ENCODE measurements around the gene MOB4.

MOB4 gene

DNA sequence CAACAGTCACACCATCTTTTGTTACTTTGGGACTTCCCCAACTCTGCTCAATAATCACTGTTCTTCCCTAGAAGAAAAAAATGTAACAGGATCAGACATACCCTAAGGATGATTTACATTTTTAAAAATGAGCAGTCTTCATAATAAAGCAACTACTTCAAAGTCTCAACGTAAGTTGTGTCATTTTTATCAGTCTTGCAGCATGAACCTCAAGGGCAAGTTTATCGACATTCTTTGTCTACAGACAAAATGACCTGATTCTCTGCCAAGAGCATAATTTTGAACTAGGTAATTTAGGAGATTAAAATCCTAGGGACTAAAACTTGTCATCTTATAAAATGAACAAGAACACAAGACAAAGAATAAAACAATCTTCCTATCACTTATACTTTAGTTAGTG lies 18.5 kb upstream of the MOB4 start:
- H3K27ac ChIP-seq (ENCODE audit: insufficient read depth, low read length, poor library complexity, severe bottlenecking): no peak overlapping the region
- H3K36me3 ChIP-seq (ENCODE audit: control insufficient read depth, insufficient read depth, low read length): peaks cover 36% of the 10 kb centered on the region

DNA sequence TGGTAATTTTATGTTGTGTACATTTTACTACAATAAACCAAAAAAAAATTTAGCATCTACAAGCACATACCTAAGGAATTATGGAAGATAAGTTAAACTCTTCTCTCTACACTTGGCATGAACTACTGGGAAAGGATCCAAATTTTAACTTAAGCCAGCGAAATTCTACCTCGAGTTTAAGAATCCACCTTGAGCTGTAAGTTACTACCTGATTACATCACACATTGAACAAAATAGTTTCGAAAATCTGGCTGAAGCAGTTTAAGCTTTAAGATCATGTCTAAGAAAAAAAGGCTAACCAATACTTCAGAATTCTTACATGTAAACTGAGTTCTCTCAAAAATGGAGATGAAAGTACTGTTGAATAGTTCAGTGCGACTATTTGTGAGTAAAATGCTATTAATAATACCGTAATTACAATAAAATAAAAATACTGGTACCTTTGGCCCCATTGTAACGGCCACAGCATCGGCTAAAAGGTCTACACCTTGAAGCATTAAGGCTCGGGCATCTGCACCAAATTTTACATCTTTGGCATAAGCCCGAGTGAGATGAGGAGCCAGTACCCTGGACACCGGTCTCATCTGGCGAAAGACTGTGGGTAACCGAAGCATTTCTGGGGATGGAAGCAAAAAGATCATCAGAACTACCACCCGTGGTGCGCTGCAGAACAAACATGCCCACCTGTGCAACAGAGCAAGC lies 17.5 kb upstream of the MOB4 start:
- peak overlapping the region; percentile 83 for H3K4me3 ChIP-seq (ENCODE audit: insufficient read depth, low read depth, low read length, poor library complexity, severe bottlenecking)
- H3K4me1 ChIP-seq (ENCODE audit: control insufficient read depth, insufficient read depth, low read length, poor library complexity, severe bottlenecking): peaks cover 23% of the 10 kb centered on the region
- peaks cover 26% of the 10 kb centered on the region for H3K36me3 ChIP-seq (ENCODE audit: control insufficient read depth, insufficient read depth, low read length)
- peak overlapping the region; percentile 89 for H3K27ac ChIP-seq (ENCODE audit: insufficient read depth, low read length, poor library complexity, severe bottlenecking)
- H3K9me3 ChIP-seq (ENCODE audit: control insufficient read depth, low read length): no peaks in the 10 kb centered on the region
- no peak for DNase-seq
- H3K27me3 ChIP-seq (replicated peaks; ENCODE audit: control insufficient read depth, insufficient read depth, low read length, poor library complexity, severe bottlenecking): no peaks in the 10 kb centered on the region

More for the DNA sequence above, 18.5 kb upstream of the MOB4 start:
- no peak for DNase-seq
- H3K4me3 ChIP-seq (ENCODE audit: insufficient read depth, low read depth, low read length, poor library complexity, severe bottlenecking): no peak overlapping the region
- no peaks in the 10 kb centered on the region for H3K9me3 ChIP-seq (ENCODE audit: control insufficient read depth, low read length)
- peaks cover 23% of the 10 kb centered on the region for H3K4me1 ChIP-seq (ENCODE audit: control insufficient read depth, insufficient read depth, low read length, poor library complexity, severe bottlenecking)
- H3K27me3 ChIP-seq (replicated peaks; ENCODE audit: control insufficient read depth, insufficient read depth, low read length, poor library complexity, severe bottlenecking): no peaks in the 10 kb centered on the region

DNA sequence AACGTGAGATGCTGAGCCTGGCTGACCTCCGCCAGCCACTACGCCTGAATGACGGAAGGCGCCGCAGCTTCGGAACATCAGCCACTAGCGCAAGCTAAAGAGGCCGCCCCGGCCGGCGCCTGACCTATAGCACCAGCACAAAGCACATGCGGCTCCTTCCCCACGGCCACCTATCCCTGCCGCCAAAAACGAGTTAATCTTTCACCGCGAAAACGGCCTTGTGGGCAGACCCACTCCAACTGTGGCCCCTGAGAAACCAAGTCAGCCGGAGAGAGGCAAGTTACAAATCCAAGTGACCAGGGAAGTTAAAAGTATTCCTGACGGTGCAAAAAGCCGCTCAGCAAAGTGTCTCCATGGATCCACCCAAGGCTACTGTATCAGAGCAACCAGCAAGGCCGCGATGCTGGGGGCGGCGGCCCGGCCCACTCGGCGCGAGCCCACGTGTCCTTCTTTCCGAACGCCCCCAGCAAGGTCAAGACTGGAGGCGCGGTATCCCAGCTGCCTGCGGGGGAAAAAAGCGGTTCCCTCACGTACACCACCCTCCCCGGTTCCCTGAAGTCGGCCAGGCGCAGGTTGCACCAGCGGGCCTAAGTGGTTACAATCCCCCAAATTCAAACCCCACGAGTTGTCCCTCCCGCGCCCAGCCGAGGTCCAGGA lies 16.8 kb upstream of the MOB4 start:
- H3K36me3 ChIP-seq (ENCODE audit: control insufficient read depth, insufficient read depth, low read length): peaks cover 21% of the 10 kb centered on the region
- peak; percentile 16 to 36 (median 18) for DNase-seq
- H3K4me3 ChIP-seq (ENCODE audit: insufficient read depth, low read depth, low read length, poor library complexity, severe bottlenecking): peak overlapping the region; percentile 83
- peak overlapping the region; percentile 89 for H3K27ac ChIP-seq (ENCODE audit: insufficient read depth, low read length, poor library complexity, severe bottlenecking)
- no peaks in the 10 kb centered on the region for H3K27me3 ChIP-seq (replicated peaks; ENCODE audit: control insufficient read depth, insufficient read depth, low read length, poor library complexity, severe bottlenecking)
- H3K4me1 ChIP-seq (ENCODE audit: control insufficient read depth, insufficient read depth, low read length, poor library complexity, severe bottlenecking): peaks cover 23% of the 10 kb centered on the region
- H3K9me3 ChIP-seq (ENCODE audit: control insufficient read depth, low read length): no peaks in the 10 kb centered on the region

DNA sequence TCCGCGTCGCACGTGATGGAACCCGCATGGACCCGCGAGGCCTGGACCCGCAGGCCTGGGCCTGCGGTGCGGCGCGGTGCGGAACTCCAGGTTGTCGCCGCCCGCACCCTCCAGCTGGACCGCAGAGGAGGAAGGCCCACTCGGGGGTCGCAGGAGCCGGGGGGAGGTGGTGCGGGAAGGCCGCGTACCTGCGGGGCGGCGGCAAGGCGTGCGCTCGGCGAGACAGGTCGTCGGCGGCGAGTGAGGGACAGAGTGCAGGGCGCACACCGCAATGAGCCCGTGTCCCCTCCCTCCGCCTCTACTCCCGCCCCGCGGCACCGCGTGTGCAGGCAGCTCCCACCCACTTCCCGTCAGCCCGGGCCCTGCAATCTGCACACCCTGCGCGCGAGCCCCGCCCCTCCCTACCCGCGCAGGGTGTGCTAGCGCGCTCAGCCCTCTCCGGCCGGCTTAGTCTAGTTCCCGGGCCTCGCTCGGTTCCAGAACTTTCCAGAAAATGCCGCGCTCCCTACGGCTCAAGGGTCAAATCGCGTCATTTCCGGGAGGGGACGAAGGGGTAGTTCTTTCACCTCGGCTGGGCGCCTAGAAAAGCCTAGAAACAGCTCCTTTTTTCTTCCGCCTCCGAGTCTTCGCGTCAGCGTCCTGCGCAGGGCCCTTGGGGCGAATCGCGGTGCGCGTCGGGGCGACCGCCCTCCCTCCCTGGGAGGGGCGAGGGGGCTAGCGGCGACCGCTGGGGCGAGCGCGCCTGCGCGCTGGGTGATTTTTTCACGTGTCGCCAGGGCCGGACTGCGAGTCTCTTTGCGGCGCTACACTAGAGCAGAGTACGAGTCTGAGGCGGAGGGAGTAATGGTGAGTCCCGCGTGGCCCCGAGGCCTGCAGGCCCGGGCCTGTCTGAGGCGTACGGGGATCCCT lies 16.0 kb upstream of the MOB4 start, which contains the start of the genes HSPD1 and HSPE1:
TSS of gene HSPD1 (minus strand) at position 247 of the 909 bp plus-strand sequence. CDS start 992 bp downstream, outside the sequence.
TSS of gene HSPE1 (plus strand) at position 786 of the 909 bp plus-strand sequence. CDS start at position 844, 58 bp downstream.
- H3K36me3 ChIP-seq (ENCODE audit: control insufficient read depth, insufficient read depth, low read length): peaks cover 20% of the 10 kb centered on the region
- H3K4me3 ChIP-seq (ENCODE audit: insufficient read depth, low read depth, low read length, poor library complexity, severe bottlenecking): peak within 1 kb of the TSS; percentile 83
- H3K27me3 ChIP-seq (replicated peaks; ENCODE audit: control insufficient read depth, insufficient read depth, low read length, poor library complexity, severe bottlenecking): no peaks in the 10 kb centered on the region
- peak; percentile 95 to 97 (median 97) for DNase-seq
- no peaks in the 10 kb centered on the region for H3K9me3 ChIP-seq (ENCODE audit: control insufficient read depth, low read length)
- H3K27ac ChIP-seq (ENCODE audit: insufficient read depth, low read length, poor library complexity, severe bottlenecking): peak within 1 kb of the TSS; percentile 89
- H3K4me1 ChIP-seq (ENCODE audit: control insufficient read depth, insufficient read depth, low read length, poor library complexity, severe bottlenecking): peaks cover 23% of the 10 kb centered on the region

DNA sequence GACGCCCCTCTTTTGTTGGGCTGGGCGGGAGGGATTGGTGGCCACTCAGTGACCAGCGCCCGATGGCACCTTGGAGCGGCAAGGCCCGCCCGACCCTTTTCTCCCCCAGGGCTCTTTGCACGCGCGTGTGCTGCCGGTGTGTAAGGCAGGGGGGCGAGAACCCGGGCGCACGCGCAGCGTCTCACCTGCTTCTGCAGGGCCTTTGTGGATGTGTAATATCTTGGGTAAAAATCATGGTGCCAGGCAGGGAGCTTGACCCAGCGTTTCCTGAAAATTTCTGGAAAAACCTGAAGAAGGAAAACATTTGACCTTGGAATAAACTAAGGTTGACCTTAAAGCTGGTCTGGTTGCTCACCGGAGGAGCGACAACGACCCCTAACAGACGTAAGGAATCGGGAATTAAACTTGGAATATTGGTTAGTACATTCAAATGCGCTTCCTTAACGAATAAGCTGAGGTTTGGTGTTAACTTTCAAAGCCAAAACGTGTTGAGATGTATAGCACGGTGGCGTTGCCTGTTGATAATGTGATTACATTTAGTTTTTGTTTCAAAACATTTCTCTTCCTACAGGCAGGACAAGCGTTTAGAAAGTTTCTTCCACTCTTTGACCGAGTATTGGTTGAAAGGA lies 15.2 kb upstream of the MOB4 start:
- Histone ChIP-seq H3K9me3 (ENCODE audit: control insufficient read depth, low read length) (no peaks in the 10 kb centered on the region), H3K27me3 (replicated peaks; ENCODE audit: control insufficient read depth, insufficient read depth, low read length, poor library complexity, severe bottlenecking) (no peaks in the 10 kb centered on the region), H3K36me3 (ENCODE audit: control insufficient read depth, insufficient read depth, low read length) (peaks cover 14% of the 10 kb centered on the region), H3K27ac (ENCODE audit: insufficient read depth, low read length, poor library complexity, severe bottlenecking) (peak overlapping the region; percentile 89), H3K4me3 (ENCODE audit: insufficient read depth, low read depth, low read length, poor library complexity, severe bottlenecking) (peak overlapping the region; percentile 83), H3K4me1 (ENCODE audit: control insufficient read depth, insufficient read depth, low read length, poor library complexity, severe bottlenecking) (peaks cover 23% of the 10 kb centered on the region)
- no peak for DNase-seq

DNA sequence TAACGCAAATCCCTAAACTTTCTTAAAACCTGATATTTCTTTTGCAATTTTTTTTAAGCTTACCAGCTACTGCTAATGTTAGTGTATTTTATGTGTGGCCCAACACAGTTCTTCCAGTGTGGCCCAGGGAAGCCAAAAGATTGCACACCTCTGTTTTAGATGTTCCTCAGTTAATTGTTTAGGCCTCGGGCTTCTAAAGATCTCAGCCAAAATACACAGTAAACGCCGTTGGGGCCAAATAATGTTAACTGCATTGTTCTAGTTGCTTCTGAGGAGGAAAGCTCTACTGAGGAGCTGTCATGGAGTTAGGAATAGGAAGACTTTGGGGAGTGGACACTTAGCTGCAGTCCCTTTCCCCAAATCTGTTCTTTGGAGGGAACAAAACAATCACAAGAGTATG lies 13.7 kb upstream of the MOB4 start:
- H3K4me3 ChIP-seq (ENCODE audit: insufficient read depth, low read depth, low read length, poor library complexity, severe bottlenecking): no peak overlapping the region
- DNase-seq: no peak
- H3K4me1 ChIP-seq (ENCODE audit: control insufficient read depth, insufficient read depth, low read length, poor library complexity, severe bottlenecking): peaks cover 11% of the 10 kb centered on the region
- H3K36me3 ChIP-seq (ENCODE audit: control insufficient read depth, insufficient read depth, low read length): peaks cover 5% of the 10 kb centered on the region
- peak overlapping the region; percentile 89 for H3K27ac ChIP-seq (ENCODE audit: insufficient read depth, low read length, poor library complexity, severe bottlenecking)
- H3K9me3 ChIP-seq (ENCODE audit: control insufficient read depth, low read length): no peaks in the 10 kb centered on the region
- H3K27me3 ChIP-seq (replicated peaks; ENCODE audit: control insufficient read depth, insufficient read depth, low read length, poor library complexity, severe bottlenecking): no peaks in the 10 kb centered on the region

DNA sequence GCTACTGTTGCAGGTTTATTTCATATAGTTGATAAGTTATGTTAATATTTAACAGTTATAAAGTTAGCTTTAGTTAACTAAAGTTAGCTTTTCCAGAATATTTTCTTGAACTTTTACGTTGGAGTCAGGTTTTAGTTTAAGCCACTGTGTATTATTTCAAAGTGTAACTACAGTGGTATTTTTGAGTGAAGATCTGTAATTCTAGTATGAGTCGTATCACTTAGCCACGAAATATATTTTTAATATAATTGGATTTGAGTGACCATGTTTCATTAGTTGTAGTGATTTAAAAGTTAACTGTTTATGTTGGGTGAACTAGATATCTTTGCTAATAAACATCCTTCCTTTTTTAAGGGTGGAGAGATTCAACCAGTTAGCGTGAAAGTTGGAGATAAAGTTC lies 13.2 kb upstream of the MOB4 start:
- no peaks in the 10 kb centered on the region for H3K9me3 ChIP-seq (ENCODE audit: control insufficient read depth, low read length)
- H3K4me1 ChIP-seq (ENCODE audit: control insufficient read depth, insufficient read depth, low read length, poor library complexity, severe bottlenecking): peaks cover 9% of the 10 kb centered on the region
- H3K4me3 ChIP-seq (ENCODE audit: insufficient read depth, low read depth, low read length, poor library complexity, severe bottlenecking): no peak overlapping the region
- H3K36me3 ChIP-seq (ENCODE audit: control insufficient read depth, insufficient read depth, low read length): peaks cover 5% of the 10 kb centered on the region
- H3K27me3 ChIP-seq (replicated peaks; ENCODE audit: control insufficient read depth, insufficient read depth, low read length, poor library complexity, severe bottlenecking): no peaks in the 10 kb centered on the region
- H3K27ac ChIP-seq (ENCODE audit: insufficient read depth, low read length, poor library complexity, severe bottlenecking): peak overlapping the region; percentile 89
- no peak for DNase-seq

DNA sequence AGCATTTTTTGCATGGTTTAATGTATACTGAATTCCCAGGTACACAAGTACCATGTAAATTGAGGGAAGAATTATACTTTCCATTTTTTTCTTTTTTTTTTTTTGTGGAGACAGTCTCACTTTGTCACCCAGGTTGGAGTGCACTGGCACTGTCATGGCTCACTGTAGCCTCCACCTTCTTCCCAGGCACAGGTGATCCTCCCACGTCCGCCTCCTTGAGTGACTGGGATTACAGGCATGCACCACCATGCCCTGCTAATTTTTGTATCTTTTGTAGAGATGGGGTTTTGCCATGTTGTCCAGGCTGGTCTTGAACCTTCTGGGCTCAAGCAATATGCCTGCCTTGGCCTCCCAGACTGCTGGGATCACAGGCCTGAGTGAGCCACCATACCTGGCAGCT lies 11.9 kb upstream of the MOB4 start:
- no peaks in the 10 kb centered on the region for H3K4me1 ChIP-seq (ENCODE audit: control insufficient read depth, insufficient read depth, low read length, poor library complexity, severe bottlenecking)
- H3K36me3 ChIP-seq (ENCODE audit: control insufficient read depth, insufficient read depth, low read length): peaks cover 5% of the 10 kb centered on the region
- H3K27me3 ChIP-seq (replicated peaks; ENCODE audit: control insufficient read depth, insufficient read depth, low read length, poor library complexity, severe bottlenecking): no peaks in the 10 kb centered on the region
- DNase-seq: no peak
- no peaks in the 10 kb centered on the region for H3K9me3 ChIP-seq (ENCODE audit: control insufficient read depth, low read length)
- no peak overlapping the region for H3K4me3 ChIP-seq (ENCODE audit: insufficient read depth, low read depth, low read length, poor library complexity, severe bottlenecking)
- no peak overlapping the region for H3K27ac ChIP-seq (ENCODE audit: insufficient read depth, low read length, poor library complexity, severe bottlenecking)

DNA sequence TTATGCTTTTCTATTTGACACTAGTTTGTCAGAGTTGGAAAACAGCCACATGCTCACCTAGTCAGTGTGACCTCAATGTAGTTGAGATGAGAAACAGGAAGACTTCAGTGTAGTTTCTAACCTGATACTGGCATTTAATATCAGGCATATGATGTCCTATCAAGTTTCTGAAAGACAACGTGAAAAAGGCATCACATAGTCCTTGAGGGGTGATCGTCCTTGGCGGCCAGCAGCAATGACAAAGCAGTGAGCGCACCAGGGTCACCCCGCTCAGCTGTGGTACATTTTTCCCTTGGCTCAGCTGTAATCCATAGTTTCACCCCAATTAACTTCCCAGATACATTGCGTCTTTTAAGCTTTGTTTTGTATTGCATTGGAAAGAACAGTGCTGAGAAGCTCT lies 11.4 kb upstream of the MOB4 start:
- H3K4me3 ChIP-seq (ENCODE audit: insufficient read depth, low read depth, low read length, poor library complexity, severe bottlenecking): no peak overlapping the region
- H3K9me3 ChIP-seq (ENCODE audit: control insufficient read depth, low read length): no peaks in the 10 kb centered on the region
- no peaks in the 10 kb centered on the region for H3K27me3 ChIP-seq (replicated peaks; ENCODE audit: control insufficient read depth, insufficient read depth, low read length, poor library complexity, severe bottlenecking)
- no peaks in the 10 kb centered on the region for H3K4me1 ChIP-seq (ENCODE audit: control insufficient read depth, insufficient read depth, low read length, poor library complexity, severe bottlenecking)
- DNase-seq: no peak
- H3K27ac ChIP-seq (ENCODE audit: insufficient read depth, low read length, poor library complexity, severe bottlenecking): no peak overlapping the region
- H3K36me3 ChIP-seq (ENCODE audit: control insufficient read depth, insufficient read depth, low read length): peaks cover 5% of the 10 kb centered on the region
